Measurements from ENCODE around the gene BLMH.

Gene BLMH

GRCh38 chr17:30256756-30257506, 34.8 kb downstream of the BLMH start:
- no peak for TF ChIP-seq CTCF (IDR thresholded peaks at IDR 0.05; ENCODE audit: low read length, missing control alignments)
- no peak overlapping the region for H3K4me3 ChIP-seq (replicated peaks; ENCODE audit: low read depth, low read length)
- peak; percentile 67 for DNase-seq (ENCODE audit: low read depth)

- H3K4me3 ChIP-seq (replicated peaks; ENCODE audit: low read depth, low read length): no peak overlapping the region
- no peak for TF ChIP-seq CTCF (IDR thresholded peaks at IDR 0.05; ENCODE audit: low read length, missing control alignments)
- DNase-seq (ENCODE audit: low read depth): no peak
Observed at GRCh38 chr17:30254150-30254549, 37.6 kb downstream of the BLMH start.

- no peak overlapping the region for H3K4me3 ChIP-seq (replicated peaks; ENCODE audit: low read depth, low read length)
- TF ChIP-seq CTCF (IDR thresholded peaks at IDR 0.05; ENCODE audit: low read length, missing control alignments): no peak
- DNase-seq (ENCODE audit: low read depth): no peak
Observed at GRCh38 chr17:30253312-30253711, 38.4 kb downstream of the BLMH start.

- no peak overlapping the region for H3K4me3 ChIP-seq (replicated peaks; ENCODE audit: low read depth, low read length)
- TF ChIP-seq CTCF (IDR thresholded peaks at IDR 0.05; ENCODE audit: low read length, missing control alignments): no peak
- no peak for DNase-seq (ENCODE audit: low read depth)
Observed at GRCh38 chr17:30251931-30252330, 39.8 kb downstream of the BLMH start.

GRCh38 chr17:30249460-30249859, 42.3 kb downstream of the BLMH start:
- TF ChIP-seq CTCF (IDR thresholded peaks at IDR 0.05; ENCODE audit: low read length, missing control alignments): no peak
- H3K4me3 ChIP-seq (replicated peaks; ENCODE audit: low read depth, low read length): no peak overlapping the region
- DNase-seq (ENCODE audit: low read depth): peak; percentile 21

GRCh38 chr17:30248786-30249185, 43.0 kb downstream of the BLMH start:
- TF ChIP-seq CTCF (IDR thresholded peaks at IDR 0.05; ENCODE audit: low read length, missing control alignments): no peak
- DNase-seq (ENCODE audit: low read depth): peak; percentile 50
- H3K4me3 ChIP-seq (replicated peaks; ENCODE audit: low read depth, low read length): no peak overlapping the region

GRCh38 chr17:30246460-30246859, 45.3 kb downstream of the BLMH start:
- no peak overlapping the region for H3K4me3 ChIP-seq (replicated peaks; ENCODE audit: low read depth, low read length)
- DNase-seq (ENCODE audit: low read depth): no peak
- no peak for TF ChIP-seq CTCF (IDR thresholded peaks at IDR 0.05; ENCODE audit: low read length, missing control alignments)
